H1 (cell line): ENCODE data around the gene FAM83C. TPM values are rescaled to one million over a fixed set of nuclear protein-coding genes. Genes with fewer than 3 reads are reported as not detected.

Experiments used
- BRCA1 ChIP-seq: IDR thresholded peaks from 2 replicates; pipeline ENCODE4 v1.6.1; 2012; ENCODE audit warnings: low read depth, low read length, improper control_type of control experiment
- CBX5 ChIP-seq: fragments of 300-800, 300-1000 bp; sonication (generic); IDR thresholded peaks from 2 replicates; pipeline ENCODE4 v1.7.1; 2016; ENCODE audit warnings: antibody characterized with exemption, low read length, low read depth
- CBX8 ChIP-seq: fragments of 300-800, 300-1000 bp; sonication (generic); IDR thresholded peaks from 2 replicates; pipeline ENCODE4 v1.7.1; 2016; ENCODE audit warnings: low read depth, low read length, borderline replicate concordance
- CREB1 ChIP-seq: IDR thresholded peaks from 2 replicates; pipeline ENCODE4 v1.6.1; 2012; ENCODE audit warnings: inconsistent platforms
- EP300 ChIP-seq, 2 experiments: IDR thresholded peaks; 1 replicate in 1 of 2; 2 replicates in 1 of 2; pipeline ENCODE4 v1.6.1; 2011 to 2012; ENCODE audit warnings: low read depth in 2 of 2, low read length in 2 of 2, mild to moderate bottlenecking in 2 of 2, borderline replicate concordance in 1 of 2, inconsistent platforms in 1 of 2, moderate library complexity in 1 of 2
- GABPA ChIP-seq: IDR thresholded peaks from 2 replicates; pipeline ENCODE4 v1.6.1; 2011; ENCODE audit warnings: mild to moderate bottlenecking, low read length, moderate library complexity, borderline replicate concordance; ENCODE audit not compliant: insufficient read depth
- HDAC2 ChIP-seq, 2 experiments: fragments of 300-600 bp in 1 of 2; sonication (generic) in 1 of 2; IDR thresholded peaks; 2 replicates each; pipeline ENCODE4 v1.6.1; 2011 to 2012; ENCODE audit warnings: low read depth in 2 of 2, low read length in 2 of 2, mild to moderate bottlenecking in 2 of 2, moderate library complexity in 2 of 2, borderline replicate concordance in 1 of 2, inconsistent platforms in 1 of 2
- JUN ChIP-seq: IDR thresholded peaks from 2 replicates; pipeline ENCODE4 v1.6.1; 2011; ENCODE audit warnings: low read depth, mild to moderate bottlenecking, improper control_type of control experiment, low read length
- JUND ChIP-seq: IDR thresholded peaks from 2 replicates; pipeline ENCODE4 v1.6.1; 2011; ENCODE audit warnings: mild to moderate bottlenecking, improper control_type of control experiment, low read length
- KDM5A ChIP-seq: fragments of 200-600 bp; IDR thresholded peaks from 2 replicates; pipeline ENCODE4 v1.7.1; 2012; ENCODE audit warnings: mild to moderate bottlenecking, low read length, inconsistent platforms, mixed read lengths
- NANOG ChIP-seq: IDR thresholded peaks from 2 replicates; pipeline ENCODE4 v1.6.1; 2011; ENCODE audit warnings: low read length, low read depth, mild to moderate bottlenecking, inconsistent platforms; ENCODE audit not compliant: insufficient read depth, poor library complexity, severe bottlenecking
- POLR2A ChIP-seq, 2 experiments: IDR thresholded peaks; 1 replicate in 1 of 2; 2 replicates in 1 of 2; pipeline ENCODE4 v1.6.1; 2011; ENCODE audit warnings: low read depth in 2 of 2, low read length in 2 of 2, mild to moderate bottlenecking in 2 of 2; ENCODE audit errors: control extremely low read depth in 1 of 2
- POLR2AphosphoS5 ChIP-seq: IDR thresholded peaks from 2 replicates; pipeline ENCODE4 v1.6.1; 2011; ENCODE audit warnings: low read depth, low read length
- RFX5 ChIP-seq: IDR thresholded peaks from 2 replicates; pipeline ENCODE4 v1.6.1; 2011; ENCODE audit warnings: low read depth, low read length, improper control_type of control experiment, borderline replicate concordance
- RNF2 ChIP-seq: fragments of 200-900, 300-1000 bp; sonication (generic); IDR thresholded peaks from 2 replicates; pipeline ENCODE4 v1.7.1; 2016; ENCODE audit warnings: borderline replicate concordance, low read depth, mild to moderate bottlenecking, antibody characterized with exemption, low read length; ENCODE audit not compliant: poor library complexity, severe bottlenecking; ENCODE audit errors: missing control alignments
- RXRA ChIP-seq: IDR thresholded peaks from 2 replicates; pipeline ENCODE4 v1.6.1; 2011; ENCODE audit warnings: low read depth, mild to moderate bottlenecking, low read length, moderate library complexity; ENCODE audit not compliant: insufficient read depth
- SAP30 ChIP-seq: fragments of 300-600 bp; sonication (generic); IDR thresholded peaks from 2 replicates; pipeline ENCODE4 v1.7.1; 2012; ENCODE audit warnings: low read length, moderate library complexity, mild to moderate bottlenecking, inconsistent platforms; ENCODE audit not compliant: insufficient read depth, insufficient replicate concordance
- SIN3A ChIP-seq, 2 experiments: IDR thresholded peaks in 1 of 2; conservative IDR thresholded peaks in 1 of 2; 2 replicates each; pipeline ENCODE4 v1.6.1; 2011 to 2012; ENCODE audit warnings: low read length in 2 of 2, improper control_type of control experiment in 1 of 2, low read depth in 1 of 2, mild to moderate bottlenecking in 1 of 2
- TAF1 ChIP-seq: IDR thresholded peaks from 2 replicates; pipeline ENCODE4 v1.6.1; 2011; ENCODE audit warnings: mild to moderate bottlenecking, low read depth, low read length
- TAF7 ChIP-seq: optimal IDR thresholded peaks from 2 replicates; pipeline ENCODE3; 2011; ENCODE audit warnings: low read depth, mild to moderate bottlenecking, inconsistent platforms, low read length, moderate library complexity, borderline replicate concordance
- TCF12 ChIP-seq: IDR thresholded peaks from 2 replicates; pipeline ENCODE4 v1.6.1; 2011; ENCODE audit warnings: low read depth, mild to moderate bottlenecking, low read length
- polyA plus RNA-seq, 7 experiments: library from polyadenylated mRNA; depleted of rRNA in 3 of 7; stranded (reverse) in 5 of 7; unstranded in 2 of 7; fragments of >200 nt in 5 of 7; fragments of 200-250 nt in 2 of 7; gene quantifications; 1 replicate in 5 of 7; 2 replicates in 1 of 7; 4 replicates in 1 of 7; pipeline versions ENCODE4 v1.2.1 to v1.2.3, GENCODE V29; 2011 to 2013; ENCODE audit warnings: missing spikeins in 2 of 7, mixed read lengths in 2 of 7
- total RNA-seq: library from RNA; stranded (reverse); fragmentation: NEBNext Ultra II Directional; extraction: Animal tissue kit (Norgen Biotek cat#: 25700); gene quantifications from 2 replicates; pipeline ENCODE4 v1.2.1, GENCODE V29; 2021
- TF ChIP-seq, protein P1 (sequence below): IDR thresholded peaks from 2 replicates; pipeline ENCODE4 v1.6.1; 2012; ENCODE audit warnings: inconsistent platforms

FAM83C gene
- total and polyA plus RNA-seq, 2 of the 8 experiments (the other 6 are each of a cell fraction or from before 2014, with no cell fraction given), result not detected

- peak; percentile 81 to 91; a peak in 3 of 4 replicates for TF ChIP-seq SIN3A (conservative IDR thresholded peaks at IDR 0.05 in 1 of 2, IDR thresholded peaks at IDR 0.05 in 1 of 2; ENCODE audit: low read depth in 1 of 2, low read length in 2 of 2)
- no peak for TF ChIP-seq BRCA1
- no peak; a peak in 1 of 3 replicates for TF ChIP-seq POLR2A (IDR thresholded peaks at IDR 0.05; ENCODE audit: control extremely low read depth in 1 of 2, low read depth in 2 of 2, low read length in 2 of 2)
- TF ChIP-seq CBX8, result no peak
- no peak for TF ChIP-seq CBX5
- TF ChIP-seq EP300 (IDR thresholded peaks at IDR 0.05; ENCODE audit: borderline replicate concordance in 1 of 2, low read depth in 2 of 2, low read length in 2 of 2), result no peak
- no peak for TF ChIP-seq RFX5
- no peak for TF ChIP-seq JUND
- TF ChIP-seq CREB1, result no peak
- no peak for TF ChIP-seq RNF2
- peak; percentile 65; the same call in 1 of the 2 replicates for TF ChIP-seq POLR2AphosphoS5
- TF ChIP-seq RXRA, result 0 out of 2 replicates have a peak, but pooled peaks have one; percentile 5
- TF ChIP-seq SAP30, result no peak
- peak; percentile 84 for TF ChIP-seq GABPA
- TF ChIP-seq, protein P1, sequence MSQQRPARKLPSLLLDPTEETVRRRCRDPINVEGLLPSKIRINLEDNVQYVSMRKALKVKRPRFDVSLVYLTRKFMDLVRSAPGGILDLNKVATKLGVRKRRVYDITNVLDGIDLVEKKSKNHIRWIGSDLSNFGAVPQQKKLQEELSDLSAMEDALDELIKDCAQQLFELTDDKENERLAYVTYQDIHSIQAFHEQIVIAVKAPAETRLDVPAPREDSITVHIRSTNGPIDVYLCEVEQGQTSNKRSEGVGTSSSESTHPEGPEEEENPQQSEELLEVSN, result peak; percentile 39; the same call in 1 of the 2 replicates
- no peak for TF ChIP-seq TCF12
- no peak for TF ChIP-seq JUN
- peak in 1 of 2 experiments; percentile 59; a peak in 1 of 4 replicates for TF ChIP-seq HDAC2 (IDR thresholded peaks at IDR 0.05; ENCODE audit: borderline replicate concordance in 1 of 2, low read depth in 2 of 2, low read length in 2 of 2)
- TF ChIP-seq NANOG, result no peak
- no peak for TF ChIP-seq KDM5A
- peak; percentile 87 for TF ChIP-seq TAF1
- peak; percentile 81 for TF ChIP-seq TAF7
Measured at GRCh38 chr20:35284267-35284991, 7.8 kb downstream of the FAM83C start, which contains the start of gene EIF6 (continued).
